HEK293T (cell line): ENCODE measurements around the gene ACTN2.

ENCODE experiments used
- CTBP1 ChIP-seq: fragments of 450-650 bp; IDR thresholded peaks from 2 replicates; pipeline ENCODE4 v1.6.1; 2016; ENCODE audit warnings: borderline replicate concordance
- FOXA1 ChIP-seq: fragments of 450-650 bp; IDR thresholded peaks from 2 replicates; pipeline ENCODE4 v1.6.1; 2016; ENCODE audit warnings: mild to moderate bottlenecking
- FOXK2 ChIP-seq: fragments of 450-650 bp; IDR thresholded peaks from 2 replicates; pipeline ENCODE4 v1.6.1; 2016; ENCODE audit warnings: mild to moderate bottlenecking
- FOXM1 ChIP-seq: fragments of 450-650 bp; IDR thresholded peaks from 2 replicates; pipeline ENCODE4 v1.6.1; 2017; ENCODE audit warnings: mild to moderate bottlenecking, borderline replicate concordance
- L3MBTL2 ChIP-seq: fragments of 450-650 bp; conservative IDR thresholded peaks from 2 replicates; pipeline ENCODE4 v1.6.1; 2016; ENCODE audit warnings: mild to moderate bottlenecking
- LEF1 ChIP-seq: fragments of 450-650 bp; IDR thresholded peaks from 2 replicates; pipeline ENCODE4 v1.6.1; 2017; ENCODE audit warnings: mild to moderate bottlenecking, borderline replicate concordance
- NFRKB ChIP-seq: fragments of 450-650 bp; IDR thresholded peaks from 2 replicates; pipeline ENCODE4 v1.6.1; 2016; ENCODE audit warnings: mild to moderate bottlenecking, moderate library complexity
- PKNOX1 ChIP-seq: fragments of 450-650 bp; IDR thresholded peaks from 2 replicates; pipeline ENCODE4 v1.6.1; 2016

DNA sequence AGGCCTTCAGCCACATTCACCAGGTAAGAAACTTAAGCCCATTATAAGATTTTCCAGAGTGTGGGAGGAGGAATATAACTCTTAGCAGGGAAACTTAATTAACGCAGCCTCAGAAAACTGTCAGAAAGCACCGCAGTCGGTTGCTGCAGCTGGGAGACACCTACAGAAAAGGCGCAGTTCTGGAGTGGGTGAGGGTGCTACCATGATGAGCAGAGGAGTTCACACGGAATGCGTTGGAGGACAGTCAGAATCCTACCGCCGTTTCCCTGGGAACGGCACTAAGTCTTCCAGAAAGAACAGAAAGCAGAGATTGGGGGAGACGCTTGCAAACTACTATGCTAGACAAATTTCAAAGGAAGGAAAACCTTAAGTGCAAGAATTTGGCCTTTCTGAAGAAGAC is 6.4 kb downstream of the ACTN2 start:
- no peak for TF ChIP-seq CTBP1
- no peak for TF ChIP-seq NFRKB
- TF ChIP-seq FOXK2: no peak
- TF ChIP-seq FOXM1: no peak
- no peak for TF ChIP-seq LEF1
- TF ChIP-seq L3MBTL2: no peak
- no peak for TF ChIP-seq PKNOX1
- no peak for TF ChIP-seq FOXA1
